SU-DHL-6 (cell line): ENCODE measurements around the gene MED29.
A peak's percentile ranks its signal among the peaks of the same experiment; 100 is the strongest.

Experiments used
- H2AFZ ChIP-seq: fragments of 200-600 bp; sonication (generic); 2 replicates; pipeline ENCODE4 v1.6.1; 2014; ENCODE audit warnings: low read depth, mild to moderate bottlenecking, moderate library complexity, mixed read lengths, antibody characterized with exemption, low read length; ENCODE audit not compliant: severe bottlenecking
- H3F3A ChIP-seq: fragments of 200-600 bp; shearing (Covaris generic); 2 replicates; pipeline ENCODE4 v1.6.0; 2016; ENCODE audit warnings: antibody characterized with exemption, mild to moderate bottlenecking; ENCODE audit not compliant: insufficient read depth
- H3K27ac ChIP-seq: fragments of 200-600 bp; sonication (generic); 2 replicates; pipeline ENCODE4 v1.5.1; 2016; ENCODE audit warnings: low read depth, mild to moderate bottlenecking, low read length, moderate library complexity, mixed read lengths
- H3K27me3 ChIP-seq: fragments of 200-600 bp; sonication (generic), shearing (Covaris generic); 2 replicates; pipeline ENCODE4 v1.6.0; 2014; ENCODE audit warnings: mild to moderate bottlenecking, low read length
- H3K36me3 ChIP-seq: fragments of 200-600 bp; sonication (generic); 2 replicates; pipeline ENCODE4 v1.6.1; 2014; ENCODE audit warnings: mild to moderate bottlenecking, low read length, mixed read lengths
- H3K4me2 ChIP-seq: fragments of 300-600, 200-600 bp; shearing (Covaris generic), sonication (generic); 2 replicates; pipeline ENCODE4 v1.6.0; 2014; ENCODE audit warnings: low read length, low read depth, mild to moderate bottlenecking; ENCODE audit not compliant: poor library complexity, severe bottlenecking
- H3K4me3 ChIP-seq: fragments of 200-600 bp; sonication (generic); 2 replicates; pipeline ENCODE4 v1.5.1; 2014; ENCODE audit warnings: antibody characterized with exemption, low read length, mild to moderate bottlenecking, mixed read lengths; ENCODE audit not compliant: insufficient read depth, poor library complexity, severe bottlenecking
- H3K79me2 ChIP-seq: fragments of 200-600 bp; sonication (generic); 2 replicates; pipeline ENCODE4 v1.6.1; 2014; ENCODE audit warnings: mild to moderate bottlenecking, low read length, moderate library complexity; ENCODE audit not compliant: insufficient read depth
- H3K9ac ChIP-seq: fragments of 200-600 bp; sonication (generic); 2 replicates; pipeline ENCODE4 v1.7.0; 2014; ENCODE audit warnings: mild to moderate bottlenecking, low read length
- H3K9me2 ChIP-seq: fragments of 200-600 bp; sonication (generic); replicated peaks from 2 replicates; pipeline ENCODE4 v1.6.1; 2014; ENCODE audit warnings: low read length; ENCODE audit not compliant: insufficient read depth
- H3K9me3 ChIP-seq: fragments of 200-600 bp; sonication (generic); 2 replicates; pipeline ENCODE4 v1.6.1; 2014; ENCODE audit warnings: low read length, mixed read lengths; ENCODE audit not compliant: insufficient read depth
- H4K20me1 ChIP-seq: fragments of 200-600 bp; sonication (generic); 2 replicates; pipeline ENCODE4 v1.6.1; 2014; ENCODE audit warnings: low read depth, mild to moderate bottlenecking, antibody characterized with exemption, low read length, moderate library complexity, mixed read lengths
- EZH2phosphoT487 ChIP-seq: fragments of 200-600 bp; sonication (generic), shearing (Covaris generic); conservative IDR thresholded peaks from 2 replicates; pipeline ENCODE4 v1.6.1; 2018; ENCODE audit warnings: mild to moderate bottlenecking, antibody characterized with exemption, low read length, moderate library complexity, mixed read lengths
- TF ChIP-seq, protein P1 (sequence below): fragments of 200-600 bp; sonication (generic); IDR thresholded peaks from one replicate; pipeline ENCODE4 v1.5.1; 2017; ENCODE audit warnings: antibody characterized with exemption, mild to moderate bottlenecking, low read length, moderate library complexity; ENCODE audit not compliant: insufficient read depth, poor library complexity, severe bottlenecking

MED29 gene

DNA sequence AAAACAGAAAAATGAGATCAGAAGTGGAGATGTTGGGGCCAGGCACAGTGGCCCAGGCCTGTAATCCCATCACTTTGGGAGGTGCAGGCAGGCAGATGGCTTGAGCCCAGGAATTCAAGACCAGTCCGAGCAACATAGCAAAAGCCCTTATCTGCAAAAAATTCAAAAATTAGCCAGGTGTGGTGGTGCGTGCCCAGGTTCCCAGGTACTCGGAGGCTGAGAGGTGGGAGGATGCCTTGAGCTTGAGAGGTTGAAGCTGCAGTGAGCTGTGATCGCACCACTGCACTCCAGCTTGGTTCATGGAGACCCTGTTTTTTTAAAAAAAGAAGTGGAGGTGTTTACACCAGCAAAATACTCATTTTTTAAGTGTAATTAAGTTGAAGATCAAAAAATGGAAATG is 8.9 kb downstream of the MED29 start:
- TF ChIP-seq EZH2phosphoT487 = no peak
- TF ChIP-seq, protein P1, sequence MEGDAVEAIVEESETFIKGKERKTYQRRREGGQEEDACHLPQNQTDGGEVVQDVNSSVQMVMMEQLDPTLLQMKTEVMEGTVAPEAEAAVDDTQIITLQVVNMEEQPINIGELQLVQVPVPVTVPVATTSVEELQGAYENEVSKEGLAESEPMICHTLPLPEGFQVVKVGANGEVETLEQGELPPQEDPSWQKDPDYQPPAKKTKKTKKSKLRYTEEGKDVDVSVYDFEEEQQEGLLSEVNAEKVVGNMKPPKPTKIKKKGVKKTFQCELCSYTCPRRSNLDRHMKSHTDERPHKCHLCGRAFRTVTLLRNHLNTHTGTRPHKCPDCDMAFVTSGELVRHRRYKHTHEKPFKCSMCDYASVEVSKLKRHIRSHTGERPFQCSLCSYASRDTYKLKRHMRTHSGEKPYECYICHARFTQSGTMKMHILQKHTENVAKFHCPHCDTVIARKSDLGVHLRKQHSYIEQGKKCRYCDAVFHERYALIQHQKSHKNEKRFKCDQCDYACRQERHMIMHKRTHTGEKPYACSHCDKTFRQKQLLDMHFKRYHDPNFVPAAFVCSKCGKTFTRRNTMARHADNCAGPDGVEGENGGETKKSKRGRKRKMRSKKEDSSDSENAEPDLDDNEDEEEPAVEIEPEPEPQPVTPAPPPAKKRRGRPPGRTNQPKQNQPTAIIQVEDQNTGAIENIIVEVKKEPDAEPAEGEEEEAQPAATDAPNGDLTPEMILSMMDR = no peak
- Histone ChIP-seq H3K4me3 (no peak overlapping the region), H3K27me3 (no peaks in the 10 kb centered on the region), H2AFZ (no peak overlapping the region), H3K79me2 (no peaks in the 10 kb centered on the region), H3K27ac (no peak overlapping the region; the same call in 1 of the 2 replicates), H3K36me3 (no peaks in the 10 kb centered on the region; the same call in 1 of the 2 replicates), H3K4me2 (no peak overlapping the region), H4K20me1 (no peaks in the 10 kb centered on the region), H3K9me3 (no peaks in the 10 kb centered on the region), H3F3A (peaks cover 18% of the 10 kb centered on the region), H3K9ac (no peak overlapping the region), H3K9me2 (no peaks in the 10 kb centered on the region)

DNA sequence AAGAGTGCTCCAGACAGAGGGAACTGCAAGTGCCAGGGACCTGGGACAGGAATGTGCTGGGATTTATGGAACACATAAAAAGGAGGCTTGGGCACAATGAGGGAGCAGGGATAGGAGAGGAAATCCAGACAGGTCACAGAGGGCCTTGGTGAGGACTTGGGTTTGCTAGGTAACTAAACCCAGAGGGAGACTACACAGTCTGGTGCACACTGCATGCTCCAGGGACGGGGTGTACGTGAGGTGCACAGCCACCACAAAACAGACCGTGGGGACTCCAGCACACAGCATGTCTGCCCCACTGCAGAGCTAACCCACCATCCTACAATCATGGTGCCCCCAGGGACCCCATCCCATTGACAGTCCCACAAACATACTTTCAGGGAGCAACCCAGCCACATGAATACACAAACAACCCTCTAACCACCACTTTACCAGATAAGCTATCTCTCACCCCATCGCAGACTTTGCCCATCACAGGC is 9.9 kb downstream of the MED29 start:
- H3F3A ChIP-seq = peaks cover 28% of the 10 kb centered on the region
- no peaks in the 10 kb centered on the region for H3K27me3 ChIP-seq
- no peak overlapping the region for H3K9ac ChIP-seq
- H3K27ac ChIP-seq = no peak overlapping the region
- H3K9me2 ChIP-seq = no peaks in the 10 kb centered on the region
- H2AFZ ChIP-seq = no peak overlapping the region
- H3K9me3 ChIP-seq = no peaks in the 10 kb centered on the region
- H3K4me2 ChIP-seq = no peak overlapping the region
- H3K36me3 ChIP-seq = no peaks in the 10 kb centered on the region
- H4K20me1 ChIP-seq = no peaks in the 10 kb centered on the region
- TF ChIP-seq, protein P1 = no peak
- TF ChIP-seq EZH2phosphoT487 = no peak
- no peaks in the 10 kb centered on the region for H3K79me2 ChIP-seq
- no peak overlapping the region for H3K4me3 ChIP-seq

DNA sequence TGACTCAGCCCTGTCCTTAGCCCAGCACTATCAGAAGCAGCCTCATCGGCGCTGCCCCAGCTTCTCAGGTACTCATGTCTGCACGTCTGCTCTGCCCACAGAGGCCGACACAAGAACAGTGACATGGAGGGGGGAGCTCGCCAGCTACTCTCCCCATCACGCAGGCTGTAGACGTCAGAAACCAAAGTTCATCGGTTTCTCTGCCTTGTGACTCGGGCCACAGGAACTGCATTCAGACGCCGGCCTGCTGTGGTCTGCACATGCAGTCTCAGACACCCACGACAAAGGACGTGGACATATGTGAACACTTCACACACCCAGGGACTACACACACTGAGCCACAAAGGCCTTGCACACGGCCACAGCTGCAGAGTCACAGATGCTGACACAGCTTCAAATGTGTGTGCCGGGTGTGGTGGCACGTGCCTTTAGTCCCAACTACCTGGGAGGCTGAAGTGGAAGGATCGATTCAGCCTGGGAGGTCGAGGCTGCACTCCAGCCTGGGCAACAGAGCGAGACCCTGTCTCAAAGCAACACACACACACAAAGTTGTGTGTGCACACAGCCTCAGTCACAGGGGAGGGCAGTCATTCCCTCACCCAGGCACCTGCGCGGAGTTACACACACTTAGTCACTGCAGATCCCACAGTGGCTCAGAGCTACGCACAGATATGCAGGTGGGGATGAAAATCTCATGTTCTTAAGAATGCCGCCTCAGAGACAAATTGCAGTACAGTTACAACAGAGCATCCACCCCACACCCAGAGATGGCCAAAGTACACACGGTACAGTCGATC is 10.6 kb downstream of the MED29 start:
- H3K9me2 ChIP-seq = no peaks in the 10 kb centered on the region
- peak overlapping the region; percentile 75 for H2AFZ ChIP-seq
- peak overlapping the region; percentile 45 for H3K4me2 ChIP-seq
- peaks cover 30% of the 10 kb centered on the region for H3F3A ChIP-seq
- H3K79me2 ChIP-seq = no peaks in the 10 kb centered on the region; the same call in 1 of the 2 replicates
- H3K36me3 ChIP-seq = no peaks in the 10 kb centered on the region
- H3K4me3 ChIP-seq = no peak overlapping the region
- no peaks in the 10 kb centered on the region for H3K9me3 ChIP-seq
- no peaks in the 10 kb centered on the region for H3K27me3 ChIP-seq
- H3K27ac ChIP-seq = peak overlapping the region; percentile 57
- peak overlapping the region; percentile 45 for H3K9ac ChIP-seq
- no peaks in the 10 kb centered on the region for H4K20me1 ChIP-seq
- TF ChIP-seq, protein P1 = no peak
- TF ChIP-seq EZH2phosphoT487 = no peak
